SU-DHL-6 (cell line): ENCODE results near the gene ARSK.

Experiments used
- CTCF ChIP-seq: fragments of 200-600 bp; sonication (generic); IDR thresholded peaks from one replicate; pipeline ENCODE4 v1.5.1; 2017; ENCODE audit warnings: antibody characterized with exemption, mild to moderate bottlenecking, low read length, moderate library complexity; ENCODE audit not compliant: insufficient read depth, poor library complexity, severe bottlenecking
- EZH2phosphoT487 ChIP-seq: fragments of 200-600 bp; sonication (generic), shearing (Covaris generic); conservative IDR thresholded peaks from 2 replicates; pipeline ENCODE4 v1.6.1; 2018; ENCODE audit warnings: mild to moderate bottlenecking, antibody characterized with exemption, low read length, moderate library complexity, mixed read lengths

- no peak for TF ChIP-seq CTCF
- no peak for TF ChIP-seq EZH2phosphoT487
Measured at GRCh38 chr5:95564450-95564849, 9.5 kb downstream of the ARSK start.
